Cardiac fibroblast (primary cell): ENCODE results near the gene RABGAP1.

Source experiments
- DNase-seq, 2 donors: peaks; one replicate each; pipeline versions ENCODE4 v3.0.0 to v3.0.0-alpha.2; 2010; ENCODE audit warnings: low read depth in 2 of 2
- H3K4me3 ChIP-seq, 2 donors: replicated peaks in 1 of 2; 1 replicate in 1 of 2; 2 replicates in 1 of 2; pipeline ENCODE4 v1.5.1; 2011; ENCODE audit warnings: low read depth in 2 of 2, low read length in 2 of 2, mild to moderate bottlenecking in 2 of 2, moderate library complexity in 1 of 2
- CTCF ChIP-seq: IDR thresholded peaks from one replicate; pipeline ENCODE4 v1.5.1; 2011; ENCODE audit warnings: low read depth, mild to moderate bottlenecking, low read length, inconsistent platforms

The RABGAP1 gene

GRCh38 chr9:123040801-123041200, 100.0 kb downstream of the RABGAP1 start:
- no peak for TF ChIP-seq CTCF
- no peak overlapping the region for H3K4me3 ChIP-seq
- no peak for DNase-seq

- H3K4me3 ChIP-seq, result no peak overlapping the region
- no peak for DNase-seq
- no peak for TF ChIP-seq CTCF
Measured at GRCh38 chr9:123041489-123041888, 100.7 kb downstream of the RABGAP1 start.

- DNase-seq, result no peak
- TF ChIP-seq CTCF, result no peak
- H3K4me3 ChIP-seq, result no peak overlapping the region
Measured at GRCh38 chr9:123043081-123043939, 102.5 kb downstream of the RABGAP1 start.

GRCh38 chr9:123044586-123044985, 103.8 kb downstream of the RABGAP1 start:
- H3K4me3 ChIP-seq, result no peak overlapping the region
- DNase-seq, result peak; percentile 59 to 88
- TF ChIP-seq CTCF, result no peak

- no peak for DNase-seq
- H3K4me3 ChIP-seq, result no peak overlapping the region
- no peak for TF ChIP-seq CTCF
Measured at GRCh38 chr9:123046406-123047195, 105.8 kb downstream of the RABGAP1 start.

GRCh38 chr9:123048748-123049147, 107.9 kb downstream of the RABGAP1 start:
- no peak overlapping the region for H3K4me3 ChIP-seq
- DNase-seq, result peak; percentile 59 to 73
- no peak for TF ChIP-seq CTCF
